Dermis blood vessel endothelial cell (primary cell): ENCODE data around the gene BLTP2. TPM values are rescaled to one million over a fixed set of nuclear protein-coding genes. Genes with fewer than 3 reads are reported as not detected.
"Not testable (repeated sequence)": the region's sequence is repeated elsewhere in the genome, so short reads cannot be mapped to it uniquely, and the experiment has no call there.

Experiments used
- DNase-seq: peaks from one replicate; pipeline ENCODE4 v3.0.0; 2010
- total RNA-seq: library from RNA; depleted of rRNA; stranded (reverse); fragments of >200 nt; gene quantifications from 2 replicates; pipeline ENCODE4 v1.2.3, GENCODE V29; 2014

BLTP2 gene
- total RNA-seq = 163 and 213 TPM in 2 replicates

DNA sequence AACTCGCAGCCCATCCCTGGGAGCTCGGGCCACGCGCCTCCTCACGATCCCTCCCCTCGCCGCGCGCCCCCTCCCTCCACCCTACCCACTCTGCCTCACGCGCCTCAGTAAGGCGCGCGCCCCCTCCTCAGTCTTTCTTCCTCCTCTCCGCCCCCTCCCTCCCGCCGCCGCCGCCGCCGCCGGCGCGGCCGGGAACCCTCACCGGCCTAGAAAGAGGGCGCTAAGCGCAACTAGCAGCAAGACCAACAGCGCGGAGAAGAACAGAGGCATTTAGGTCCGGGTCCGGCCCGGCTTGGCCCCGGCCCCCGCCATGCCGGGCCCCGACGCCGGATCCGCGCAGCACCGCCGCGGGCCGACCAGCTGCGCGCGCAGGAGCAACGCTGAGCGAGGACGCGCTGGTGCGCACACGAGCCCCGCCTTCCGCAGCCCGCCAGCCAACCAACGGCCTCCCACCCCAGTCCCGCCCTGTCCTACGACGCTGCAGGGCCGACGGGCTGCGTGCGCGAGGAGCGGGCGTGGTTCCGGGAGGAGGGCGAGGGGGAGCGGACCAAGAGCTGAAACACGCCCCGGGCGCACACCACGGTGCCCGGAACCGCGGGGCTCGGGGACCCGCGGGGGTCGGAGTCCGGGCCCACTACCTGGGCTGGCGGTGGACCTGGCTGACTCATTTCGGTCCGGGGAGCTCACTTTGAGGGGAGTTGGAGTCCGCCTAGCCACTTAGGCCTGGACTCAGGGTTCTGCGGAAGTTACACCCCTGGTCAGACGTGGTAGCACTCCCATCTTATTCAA lies at the start of gene BLTP2:
Gene BLTP2, minus strand, starts transcription at position 372 of the 789 bp plus-strand sequence. Its CDS starts 102 bp downstream, at position 270.
- DNase-seq = peak; percentile 97

- no peak for DNase-seq
These were observed 48.9 kb upstream of the BLTP2 start for GRCh38 chr17:28693869-28694268.

GRCh38 chr17:28689011-28689410 lies 44.1 kb upstream of the BLTP2 start:
- DNase-seq = no peak

DNA sequence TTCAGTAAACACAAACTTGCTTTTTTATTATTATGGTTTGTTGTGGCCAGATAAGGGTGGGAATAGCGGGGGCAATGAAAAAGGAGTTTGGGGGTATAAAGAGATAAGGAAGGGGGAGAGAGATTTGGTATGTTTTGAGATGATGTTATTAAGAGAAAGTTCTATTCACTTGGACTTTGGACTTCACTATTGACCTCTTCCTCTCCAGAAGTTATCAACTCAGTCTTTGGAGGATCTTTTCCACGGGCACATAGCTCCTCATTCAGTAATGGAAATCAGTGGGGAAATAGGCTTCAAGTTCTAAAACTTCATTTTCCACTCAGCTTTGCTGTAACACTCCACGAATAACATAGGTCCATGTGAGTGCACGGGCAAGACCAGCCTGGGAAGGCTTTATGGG lies 43.5 kb upstream of the BLTP2 start:
- no peak for DNase-seq

DNA sequence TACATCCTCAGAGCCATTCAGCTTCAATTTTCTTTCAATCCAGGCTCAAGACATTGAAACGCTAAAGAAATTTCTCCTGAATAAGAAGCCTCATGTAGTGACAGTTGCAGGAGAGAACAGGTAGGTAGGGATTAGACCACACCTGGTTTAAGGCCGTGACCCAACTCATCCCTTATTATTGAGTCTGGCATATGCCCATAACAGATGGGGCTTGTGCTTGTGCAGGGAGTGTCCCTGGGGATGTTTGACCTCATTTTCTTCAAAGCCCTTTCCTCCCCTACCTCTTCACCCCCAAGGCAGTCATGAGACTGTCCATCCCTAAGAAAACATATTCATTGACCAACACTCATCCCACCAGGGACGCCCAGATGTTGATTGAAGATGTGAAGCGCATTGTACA lies 41.3 kb upstream of the BLTP2 start:
- no peak for DNase-seq

GRCh38 chr17:28685366-28685765 lies 40.4 kb upstream of the BLTP2 start:
- DNase-seq = no peak

DNA sequence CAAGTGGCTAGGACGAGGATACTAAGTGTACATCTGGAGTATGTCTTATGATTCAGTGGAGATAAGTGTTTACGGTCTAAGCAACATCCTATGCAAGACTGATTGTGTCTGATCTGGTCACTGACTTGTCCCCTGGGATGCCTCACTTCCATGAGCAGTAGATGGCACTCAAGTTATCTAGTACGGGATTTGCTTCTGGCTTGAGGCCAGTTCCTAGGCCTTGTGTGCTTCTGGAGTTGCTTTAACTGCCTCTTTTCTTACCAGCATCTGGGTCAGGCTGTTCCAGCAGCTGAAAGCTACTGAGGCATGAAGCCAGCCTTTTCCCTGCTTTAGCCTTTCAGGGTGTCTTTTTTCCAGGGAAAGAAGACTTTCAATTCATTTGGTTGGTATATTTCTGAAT lies 40.0 kb upstream of the BLTP2 start:
- DNase-seq = peak; percentile 15

DNA sequence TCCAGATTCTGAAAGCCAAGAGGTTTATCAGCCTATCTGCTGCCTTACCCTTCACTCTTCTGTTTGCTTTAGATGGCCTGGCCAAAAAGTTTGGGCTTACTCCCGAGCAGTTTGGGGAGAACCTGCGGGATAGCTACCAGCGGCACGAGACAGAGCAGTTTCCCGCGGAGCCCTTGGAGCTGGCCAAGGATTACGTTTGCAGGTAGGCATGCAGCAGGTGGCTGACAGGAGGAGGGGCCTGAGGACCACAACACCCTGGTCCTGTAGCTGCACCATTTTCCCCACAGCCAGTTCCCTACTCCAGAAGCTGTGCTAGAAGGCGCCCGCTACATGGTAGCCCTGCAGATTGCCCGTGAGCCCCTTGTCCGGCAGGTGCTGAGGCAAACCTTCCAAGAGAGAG lies 37.7 kb upstream of the BLTP2 start:
- DNase-seq = no peak

DNA sequence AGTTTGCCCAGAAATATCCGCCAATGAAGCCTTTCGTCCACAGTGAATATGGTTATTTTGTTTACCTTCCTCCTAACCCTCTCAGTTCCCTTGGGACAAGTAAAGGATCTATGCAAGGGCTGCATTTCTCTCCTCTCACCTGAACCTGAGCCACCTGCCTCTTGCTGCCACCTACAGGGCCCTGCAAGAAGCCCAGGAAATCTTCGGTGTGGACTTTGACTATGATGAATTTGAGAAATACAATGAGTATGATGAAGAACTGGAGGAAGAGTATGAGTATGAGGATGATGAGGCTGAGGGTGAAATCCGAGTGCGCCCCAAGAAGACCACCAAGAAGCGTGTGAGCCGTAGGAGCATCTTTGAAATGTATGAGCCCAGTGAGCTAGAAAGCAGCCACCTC lies 31.0 kb upstream of the BLTP2 start:
- peak; percentile 18 for DNase-seq

- DNase-seq = no peak
These were observed 30.5 kb upstream of the BLTP2 start for GRCh38 chr17:28675490-28675889.

DNA sequence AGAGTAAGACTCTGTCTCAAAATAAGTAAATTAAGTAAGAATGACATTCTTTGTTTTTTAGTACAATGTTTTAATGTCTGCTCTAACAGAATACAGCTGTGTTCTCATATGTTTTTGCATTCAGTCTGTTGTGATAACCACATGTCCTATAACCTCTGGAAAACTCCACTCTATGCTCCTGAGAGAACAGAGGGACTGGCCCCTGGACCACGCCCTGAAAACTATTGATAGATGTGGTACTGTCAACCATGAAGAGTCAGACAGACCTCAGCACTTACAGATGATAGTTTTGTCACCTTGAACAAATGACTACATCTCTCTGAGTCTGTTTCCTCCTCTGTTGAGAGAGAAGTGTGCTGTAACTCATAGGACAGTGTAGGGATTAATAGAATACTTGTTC lies 25.0 kb upstream of the BLTP2 start:
- no peak for DNase-seq

GRCh38 chr17:28667870-28668269 lies 22.9 kb upstream of the BLTP2 start:
- DNase-seq = no peak

- DNase-seq = no peak
These were observed 21.0 kb upstream of the BLTP2 start for GRCh38 chr17:28665994-28666393.

GRCh38 chr17:28663723-28664122 lies 18.8 kb upstream of the BLTP2 start:
- no peak for DNase-seq

- no peak for DNase-seq
These were observed 17.5 kb upstream of the BLTP2 start for GRCh38 chr17:28662527-28662829.

GRCh38 chr17:28661635-28662526 lies 16.9 kb upstream of the BLTP2 start, which contains the start of the genes SDF2 and SUPT6H:
SDF2 (minus strand) TSS chr17:28661906; CDS start chr17:28661876, 30 bp downstream.
SUPT6H (plus strand) TSS chr17:28662205; CDS start chr17:28673402, 11,197 bp downstream.
- DNase-seq = peak; percentile 92

GRCh38 chr17:28659497-28659881 lies 14.5 kb upstream of the BLTP2 start:
- DNase-seq = not testable (repeated sequence)

GRCh38 chr17:28658766-28659496 lies 14.0 kb upstream of the BLTP2 start:
- not testable (repeated sequence) for DNase-seq

DNA sequence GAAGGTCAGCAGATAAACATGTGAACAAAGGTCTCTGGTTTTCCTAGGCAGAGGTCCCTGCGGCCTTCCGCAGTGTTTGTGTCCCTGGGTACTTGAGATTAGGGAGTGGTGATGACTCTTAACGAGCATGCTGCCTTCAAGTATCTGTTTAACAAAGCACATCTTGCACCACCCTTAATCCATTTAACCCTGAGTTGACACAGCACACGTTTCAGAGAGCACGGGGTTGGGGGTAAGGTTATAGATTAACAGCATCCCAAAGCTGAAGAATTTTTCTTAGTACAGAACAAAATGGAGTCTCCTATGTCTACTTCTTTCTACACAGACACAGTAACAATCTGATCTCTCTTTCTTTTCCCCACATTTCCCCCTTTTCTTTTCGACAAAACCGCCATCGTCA lies 13.4 kb upstream of the BLTP2 start:
- not testable (repeated sequence) for DNase-seq

DNA sequence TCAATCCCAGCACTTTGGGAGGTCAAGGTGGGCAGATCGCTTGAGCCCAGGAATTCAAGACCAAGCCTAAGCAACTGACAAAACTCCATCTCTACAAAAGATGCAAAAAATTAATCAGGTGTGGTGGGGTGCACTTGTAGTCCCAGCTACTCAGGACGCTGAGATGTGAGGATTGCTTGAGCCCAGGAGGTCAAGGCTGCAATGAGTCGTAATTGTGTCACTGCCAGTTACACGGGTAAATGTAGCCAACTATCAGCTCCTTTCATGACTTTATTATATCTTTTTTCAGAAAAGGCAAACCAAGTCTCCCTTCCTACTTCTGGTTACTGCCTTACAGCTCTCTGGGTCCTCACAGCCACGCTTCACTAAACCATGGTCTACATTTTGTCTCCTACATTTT lies 12.8 kb upstream of the BLTP2 start:
- DNase-seq = no peak

DNA sequence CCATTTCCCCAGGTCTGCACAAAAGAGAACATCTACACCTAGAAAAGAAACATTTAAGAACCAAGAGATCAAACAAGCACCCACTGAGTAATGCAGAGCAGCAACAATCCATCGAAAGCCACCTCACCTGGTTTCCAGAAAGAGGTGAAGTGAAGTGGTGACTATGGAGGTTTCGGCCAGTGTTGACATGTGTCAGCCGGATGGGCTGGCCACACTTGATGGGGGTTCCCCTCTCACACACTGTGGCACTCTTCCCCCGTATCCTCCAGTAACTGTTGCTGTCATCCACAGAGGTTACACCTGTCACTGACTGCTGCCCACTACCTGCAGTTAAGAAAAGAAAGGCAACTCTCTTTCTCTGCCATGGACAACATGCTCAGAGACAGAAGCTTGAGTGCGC lies 10.2 kb upstream of the BLTP2 start:
- no peak for DNase-seq

- no peak for DNase-seq
These were observed 3.7 kb upstream of the BLTP2 start for GRCh38 chr17:28648698-28649097.
